IPS-18c (cell line): ENCODE results near the gene MPZL3.

Source experiments
- H3K4me3 ChIP-seq: 2 replicates; pipeline ENCODE4 v1.7.0; 2013; ENCODE audit warnings: low read depth, mild to moderate bottlenecking, low read length, moderate library complexity; ENCODE audit not compliant: insufficient read depth
- H3K9me3 ChIP-seq: one replicate; pipeline ENCODE4 v1.6.1; 2013; ENCODE audit warnings: mild to moderate bottlenecking, low read length, moderate library complexity; ENCODE audit not compliant: control insufficient read depth, insufficient read depth

MPZL3 gene

DNA sequence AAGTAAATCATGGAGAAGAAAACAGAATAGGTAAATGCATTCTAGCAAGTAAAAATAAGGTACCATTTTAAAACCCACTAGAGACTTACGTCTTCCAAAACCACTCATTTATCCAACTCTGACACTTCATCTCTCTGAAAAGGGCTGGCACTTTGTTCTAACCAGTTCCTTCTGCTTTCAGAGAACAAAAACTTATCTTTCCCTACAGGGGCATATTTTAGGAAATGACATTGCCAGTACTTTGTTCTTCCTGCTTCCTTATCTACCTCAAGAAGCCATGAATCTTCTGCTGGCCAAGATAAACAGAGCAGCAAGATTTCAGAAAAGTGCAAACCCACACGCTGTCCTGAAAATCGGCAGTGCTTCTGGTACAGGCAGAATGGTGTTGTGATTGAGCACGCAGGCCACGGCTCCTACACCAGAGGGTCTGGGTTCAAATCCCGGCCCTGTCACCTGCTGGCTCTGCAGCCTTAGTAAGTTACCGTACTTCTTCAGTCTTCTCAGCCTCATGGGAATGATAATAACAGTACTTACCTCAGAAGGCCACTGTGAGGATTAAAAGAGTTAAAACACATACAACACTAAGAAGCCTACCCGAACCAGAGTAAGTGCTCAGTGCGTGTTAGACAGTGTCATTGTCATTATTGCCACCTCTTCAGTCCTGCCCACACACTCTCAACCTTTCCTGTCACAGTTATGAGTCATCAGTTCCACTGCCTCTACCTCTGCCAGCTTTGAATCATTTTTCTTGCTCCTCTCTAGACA, 11.0 kb downstream of the MPZL3 start:
- Histone ChIP-seq H3K4me3 (no peak overlapping the region), H3K9me3 (no peaks in the 10 kb centered on the region)

GRCh38 chr11:118239509-118240205, 12.5 kb downstream of the MPZL3 start:
- H3K9me3 ChIP-seq: no peaks in the 10 kb centered on the region
- H3K4me3 ChIP-seq: no peak overlapping the region

DNA sequence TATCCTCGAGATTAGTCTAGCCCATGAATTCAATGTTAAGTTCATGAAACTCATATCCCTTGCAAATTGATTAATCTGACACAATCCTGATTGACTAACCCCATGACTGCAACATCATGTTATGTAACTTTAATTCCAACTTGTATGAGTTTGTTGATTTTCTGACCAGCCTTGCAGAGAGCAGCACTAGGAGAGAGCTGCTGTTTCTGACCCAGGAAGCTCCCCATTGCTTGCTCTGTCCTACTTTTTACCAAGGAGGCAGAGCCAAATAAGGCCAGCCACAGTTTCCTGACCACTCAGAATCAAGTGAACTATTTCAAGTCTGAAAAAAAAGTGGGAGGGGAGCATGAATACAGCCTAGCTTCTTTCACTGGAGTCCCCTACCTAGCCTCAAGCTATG, 13.2 kb downstream of the MPZL3 start:
- no peaks in the 10 kb centered on the region for H3K9me3 ChIP-seq
- no peak overlapping the region for H3K4me3 ChIP-seq

DNA sequence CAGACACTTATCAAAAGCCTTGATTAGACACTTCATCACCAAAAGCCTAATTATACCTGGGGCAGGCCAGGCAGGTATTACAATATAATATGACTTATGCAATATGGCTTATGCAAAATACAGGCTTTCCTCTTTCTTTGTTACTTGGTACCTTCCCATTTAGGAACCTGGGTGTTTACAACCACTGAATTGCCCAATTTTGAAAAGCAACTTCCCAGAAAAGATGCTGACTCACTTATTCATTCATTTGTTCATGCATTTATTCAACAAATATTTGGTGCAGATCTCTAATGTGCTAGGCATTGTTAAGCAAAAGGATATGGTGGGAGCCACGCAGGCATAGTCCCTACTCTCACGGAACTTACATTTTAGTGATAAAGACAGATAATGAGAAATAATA, 13.7 kb downstream of the MPZL3 start:
- H3K9me3 ChIP-seq: no peaks in the 10 kb centered on the region
- H3K4me3 ChIP-seq: no peak overlapping the region

- Histone ChIP-seq H3K9me3 (no peaks in the 10 kb centered on the region), H3K4me3 (no peak overlapping the region)
Observed at GRCh38 chr11:118236170-118236569, 16.0 kb downstream of the MPZL3 start.

GRCh38 chr11:118234833-118235232, 17.3 kb downstream of the MPZL3 start:
- no peak overlapping the region for H3K4me3 ChIP-seq
- H3K9me3 ChIP-seq: no peaks in the 10 kb centered on the region

DNA sequence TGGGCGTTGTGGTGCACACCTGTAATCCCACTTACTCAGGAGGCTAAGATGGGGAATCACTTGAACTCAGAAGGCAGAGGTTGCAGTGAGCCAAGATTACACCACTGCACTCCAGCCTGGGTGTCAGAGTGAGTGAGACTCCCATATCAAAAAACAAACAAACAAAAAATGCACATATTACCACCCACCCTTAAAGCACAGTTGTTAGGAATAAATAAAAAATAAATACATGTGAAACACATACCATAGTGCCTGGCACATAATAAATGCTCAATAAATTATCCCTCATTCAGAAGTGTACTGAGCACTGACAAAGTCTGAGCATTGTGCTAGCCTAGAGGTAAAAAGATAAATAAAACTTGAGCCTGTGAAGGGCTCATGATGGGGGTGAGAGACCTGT, 18.3 kb downstream of the MPZL3 start:
- Histone ChIP-seq H3K4me3 (no peak overlapping the region), H3K9me3 (no peaks in the 10 kb centered on the region)

DNA sequence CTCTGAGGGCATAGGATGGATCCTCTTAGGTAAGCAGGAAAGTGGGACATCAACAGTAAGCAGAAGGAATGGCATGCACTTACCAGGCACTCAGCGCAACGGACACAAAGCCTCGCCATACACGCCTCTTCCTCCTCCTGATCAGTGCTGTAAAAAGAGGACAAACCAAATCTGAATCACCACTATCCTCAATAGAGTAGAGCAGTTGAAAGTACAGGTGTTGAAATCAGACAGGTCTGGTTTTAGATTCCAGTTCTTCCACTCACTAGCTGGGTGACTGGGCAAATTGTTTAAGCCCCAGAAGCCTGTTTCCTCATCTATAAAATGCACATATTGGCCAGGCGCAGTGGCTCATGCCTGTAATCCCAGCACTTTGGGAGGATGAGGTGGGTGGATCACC, 18.8 kb downstream of the MPZL3 start:
- H3K9me3 ChIP-seq: no peaks in the 10 kb centered on the region
- H3K4me3 ChIP-seq: no peak overlapping the region

- H3K9me3 ChIP-seq: no peaks in the 10 kb centered on the region
- no peak overlapping the region for H3K4me3 ChIP-seq
Observed at GRCh38 chr11:118232659-118233058, 19.5 kb downstream of the MPZL3 start.

DNA sequence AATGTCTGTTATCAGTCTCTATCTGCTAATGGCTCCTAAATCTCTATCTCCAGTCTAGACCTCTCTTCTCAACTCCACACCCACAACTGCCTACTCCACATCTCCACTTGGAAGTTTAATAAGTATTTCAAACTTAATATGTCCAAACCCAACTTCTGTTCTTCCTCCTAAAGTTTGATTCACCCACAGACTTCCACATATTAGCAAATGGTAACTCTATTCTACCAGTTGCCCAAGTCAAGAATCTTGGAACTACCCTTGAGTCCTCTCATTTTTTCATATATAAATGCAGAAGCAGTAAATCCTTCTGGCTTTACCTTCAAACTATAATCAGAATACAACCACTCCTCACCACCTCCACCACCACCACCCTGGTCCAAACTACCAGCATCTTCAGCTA, 20.7 kb downstream of the MPZL3 start:
- no peak overlapping the region for H3K4me3 ChIP-seq

GRCh38 chr11:118230088-118230487, 22.1 kb downstream of the MPZL3 start:
- Histone ChIP-seq H3K4me3 (no peak overlapping the region), H3K9me3 (no peaks in the 10 kb centered on the region)

More for the DNA sequence above, 20.7 kb downstream of the MPZL3 start:
- no peaks in the 10 kb centered on the region for H3K9me3 ChIP-seq

DNA sequence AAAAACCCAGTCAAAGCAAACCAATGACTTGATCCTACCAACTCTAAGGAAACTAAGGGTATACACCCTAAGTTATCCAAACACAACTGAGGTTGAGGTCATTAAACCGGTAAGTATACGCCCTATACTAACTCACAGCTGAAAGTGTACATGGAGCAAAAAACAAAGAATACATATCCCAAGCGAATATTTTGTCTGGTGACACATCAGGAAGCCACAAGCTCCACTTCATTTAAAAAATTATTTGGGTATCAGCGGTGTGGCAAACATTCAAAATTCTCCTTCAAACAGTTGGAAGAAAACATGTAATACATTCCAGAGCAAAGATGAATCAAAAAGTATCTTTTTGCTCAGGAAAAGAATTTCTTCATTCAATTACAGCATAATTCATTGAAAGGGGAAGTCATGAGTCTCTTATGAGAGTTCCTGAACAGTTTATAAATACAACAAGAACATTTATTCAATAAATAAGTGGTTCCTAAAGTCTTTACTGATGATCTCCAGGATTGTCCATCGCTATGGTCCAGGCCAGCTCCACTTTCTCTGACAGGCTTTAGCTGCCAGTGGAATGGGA, 22.8 kb downstream of the MPZL3 start:
- H3K9me3 ChIP-seq: no peaks in the 10 kb centered on the region
- H3K4me3 ChIP-seq: no peak overlapping the region

DNA sequence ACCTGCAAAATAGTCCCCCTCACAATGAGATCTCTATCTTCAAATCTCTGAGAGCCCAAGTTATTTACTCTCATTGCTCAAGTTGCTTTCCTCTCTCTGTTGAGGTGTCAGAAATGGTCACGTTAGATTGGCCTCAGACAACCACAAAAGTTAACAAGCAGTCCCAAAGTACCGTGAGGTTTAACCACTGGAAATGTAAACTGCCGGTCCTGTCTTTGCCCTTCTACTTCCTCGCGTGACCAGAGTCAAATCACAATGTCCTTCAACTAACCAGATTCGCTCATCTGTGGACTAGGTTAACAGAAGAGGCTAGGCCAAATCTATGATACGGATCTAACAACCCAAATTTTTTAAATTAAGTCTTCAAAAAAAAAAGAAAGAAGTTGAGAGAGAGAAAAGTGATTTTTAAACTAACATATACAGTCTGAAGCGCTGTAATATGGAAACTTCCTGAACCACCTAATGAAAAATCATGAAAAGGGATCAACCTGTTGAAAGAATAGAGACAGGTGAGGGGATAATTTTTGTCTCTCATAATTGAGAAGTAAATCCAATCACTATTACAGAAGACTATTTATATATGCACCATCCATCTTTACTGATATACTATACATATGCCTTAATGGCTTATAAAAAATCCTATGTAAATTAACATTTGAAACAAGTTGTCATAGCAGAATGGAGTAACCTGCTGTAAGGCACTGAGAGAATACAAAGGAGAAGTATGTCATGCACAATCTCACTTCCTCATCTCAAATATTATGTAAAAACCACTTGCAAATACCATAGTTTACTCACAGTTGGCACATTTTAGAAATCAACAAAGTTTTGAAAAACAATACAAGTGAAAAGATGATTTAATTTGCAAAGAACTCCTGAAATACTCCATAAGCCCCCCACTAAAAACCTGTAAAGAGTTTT, 24.0 kb downstream of the MPZL3 start:
- no peaks in the 10 kb centered on the region for H3K9me3 ChIP-seq
- H3K4me3 ChIP-seq: no peak overlapping the region

- H3K4me3 ChIP-seq: no peak overlapping the region
- no peaks in the 10 kb centered on the region for H3K9me3 ChIP-seq
Observed at GRCh38 chr11:118226781-118227180, 25.4 kb downstream of the MPZL3 start.

DNA sequence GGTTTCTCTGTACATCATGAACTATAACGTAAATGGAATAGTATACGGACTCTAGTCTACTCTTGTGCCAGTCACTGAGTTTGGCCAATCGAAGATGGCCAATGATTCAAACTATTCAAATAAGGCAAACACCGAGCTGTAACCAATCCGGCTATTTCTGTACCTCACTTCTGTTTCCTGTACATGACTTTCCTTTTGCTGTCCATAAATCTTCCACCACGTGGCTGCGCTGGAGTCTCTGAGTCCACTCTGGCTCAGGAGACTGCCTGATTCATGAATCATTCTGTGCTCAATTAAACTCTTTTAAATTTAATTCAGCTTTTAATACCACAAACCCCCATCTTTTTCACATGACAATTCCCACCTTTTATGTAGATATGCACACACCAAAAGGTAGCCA, 25.9 kb downstream of the MPZL3 start:
- Histone ChIP-seq H3K9me3 (no peaks in the 10 kb centered on the region), H3K4me3 (no peak overlapping the region)

DNA sequence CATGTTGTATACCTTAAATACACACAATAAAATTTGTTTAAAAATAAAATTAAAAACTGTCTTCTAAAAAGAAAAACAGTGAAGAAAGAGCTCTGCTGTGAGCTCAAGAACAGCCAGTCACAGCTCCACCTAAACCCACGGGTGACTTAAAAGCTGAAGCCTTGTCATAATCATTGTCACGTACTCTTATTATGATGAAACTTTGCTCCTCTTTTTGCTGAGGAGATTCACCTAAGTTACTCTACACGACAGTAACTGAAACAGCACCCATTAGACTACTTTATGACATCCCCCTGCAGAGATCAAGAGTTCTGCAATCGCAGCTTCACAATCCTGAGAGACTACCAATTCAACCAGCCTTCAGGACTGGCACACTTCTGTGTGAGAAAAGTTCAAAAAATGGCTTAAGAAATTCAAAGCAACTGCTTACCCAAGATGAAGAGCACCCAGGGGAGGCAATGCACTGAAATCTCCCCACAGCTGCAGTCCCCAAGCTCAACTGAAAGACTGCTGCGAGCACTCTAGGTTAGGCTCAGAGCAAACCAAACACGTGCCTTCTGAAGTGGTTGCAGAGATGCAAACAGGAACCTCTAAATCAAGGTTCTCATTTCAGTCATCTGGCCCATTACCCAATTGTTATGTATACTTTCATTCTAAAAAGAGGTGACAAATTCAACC, 27.5 kb downstream of the MPZL3 start, which contains the start of gene JAML:
TSS of gene JAML (minus strand) at position 501 of the 678 bp plus-strand sequence. CDS start 10,145 bp downstream, outside the sequence.
- H3K9me3 ChIP-seq: no peaks in the 10 kb centered on the region
- no peak within 1 kb of the TSS for H3K4me3 ChIP-seq

GRCh38 chr11:118223992-118224391, 28.2 kb downstream of the MPZL3 start:
- Histone ChIP-seq H3K4me3 (no peak overlapping the region), H3K9me3 (no peaks in the 10 kb centered on the region)
